Gastroesophageal sphincter (tissue), 3 donors: ENCODE results near the gene WRNIP1.

Experiments used
- CTCF ChIP-seq, 4 experiments: fragments of 200-600 bp in 2 of 4; fragments of 450-650 bp in 2 of 4; sonication (generic) in 1 of 4; IDR thresholded peaks; one replicate each; pipeline ENCODE4 v1.5.1; 2017 to 2019; ENCODE audit warnings: antibody characterized with exemption in 4 of 4, mild to moderate bottlenecking in 2 of 4, moderate library complexity in 2 of 4
- POLR2A ChIP-seq, 2 donors: fragments of 450-650 bp; IDR thresholded peaks; one replicate each; pipeline ENCODE4 v1.6.1; 2017; ENCODE audit warnings: antibody characterized with exemption in 2 of 2, mild to moderate bottlenecking in 2 of 2, moderate library complexity in 1 of 2
- POLR2AphosphoS5 ChIP-seq: sonication (generic); formaldehyde crosslinking; IDR thresholded peaks from one replicate; pipeline ENCODE4 v1.6.1; 2017; ENCODE audit warnings: antibody characterized with exemption

GRCh38 chr6:2800552-2801316, 35.5 kb downstream of the WRNIP1 start:
- TF ChIP-seq CTCF (IDR thresholded peaks at IDR 0.05) (no peak), POLR2A (IDR thresholded peaks at IDR 0.05) (no peak), POLR2AphosphoS5 (no peak)
